NT2/D1 (cell line): ENCODE results near the gene TXN2.

Experiments used
- YY1 ChIP-seq: IDR thresholded peaks from 2 replicates; pipeline ENCODE4 v1.6.1; 2011; ENCODE audit not compliant: insufficient read length, insufficient read depth
- ZNF274 ChIP-seq: IDR thresholded peaks from 2 replicates; pipeline ENCODE4 v1.6.1; 2011; ENCODE audit warnings: mild to moderate bottlenecking, low read depth, low read length

DNA sequence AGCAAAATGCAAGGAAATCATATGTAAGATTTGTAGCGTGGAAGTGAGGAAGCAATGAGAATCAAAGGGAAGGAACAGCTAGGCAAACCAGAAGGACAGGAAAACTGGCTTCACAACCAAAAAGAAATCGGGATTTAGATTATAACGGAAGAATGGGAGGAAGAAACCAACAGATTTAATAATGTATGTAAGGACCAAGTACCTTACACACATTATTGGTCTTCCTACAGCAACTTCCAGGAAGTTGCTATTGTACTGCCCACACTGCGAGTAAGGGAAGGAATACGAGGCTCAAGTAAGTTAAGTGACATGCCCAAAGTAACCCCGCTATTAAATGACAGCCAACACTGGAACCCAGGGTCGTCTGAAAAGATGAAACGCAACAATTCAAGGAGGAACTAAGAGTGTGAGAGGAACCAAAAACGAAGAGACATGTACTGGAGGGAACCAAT is 473 bp downstream of the TXN2 start:
- TF ChIP-seq ZNF274 (no peak), YY1 (no peak)
